Osteocyte (in vitro differentiated cells): ENCODE measurements around the gene IL2RA. TPM values are rescaled to one million over a fixed set of nuclear protein-coding genes. Genes with fewer than 3 reads are reported as not detected.

Experiments
- DNase-seq: peaks from one replicate; pipeline ENCODE4 v3.0.0; 2021; ENCODE audit warnings: mixed read lengths; ENCODE audit not compliant: unreplicated experiment; ENCODE audit errors: extremely low spot score
- H3K27ac Mint-ChIP-seq: one replicate; pipeline ENCODE4 v1.8.0; 2021; ENCODE audit warnings: mild to moderate bottlenecking, mixed read lengths; ENCODE audit not compliant: unreplicated experiment
- H3K27me3 Mint-ChIP-seq: one replicate; pipeline ENCODE4 v1.8.0; 2021; ENCODE audit warnings: mixed read lengths; ENCODE audit not compliant: unreplicated experiment
- H3K36me3 Mint-ChIP-seq: one replicate; pipeline ENCODE4 v1.8.0; 2021; ENCODE audit warnings: mixed read lengths; ENCODE audit not compliant: unreplicated experiment
- H3K4me1 Mint-ChIP-seq: one replicate; pipeline ENCODE4 v1.8.0; 2021; ENCODE audit warnings: mixed read lengths; ENCODE audit not compliant: unreplicated experiment
- H3K4me3 Mint-ChIP-seq: one replicate; pipeline ENCODE4 v1.8.0; 2021; ENCODE audit warnings: mild to moderate bottlenecking, moderate library complexity, mixed read lengths; ENCODE audit not compliant: unreplicated experiment
- H3K9me3 Mint-ChIP-seq: one replicate; pipeline ENCODE4 v1.8.0; 2021; ENCODE audit warnings: mixed read lengths; ENCODE audit not compliant: unreplicated experiment
- total RNA-seq: library from RNA; stranded (reverse); gene quantifications from 2 replicates; pipeline ENCODE4 v1.2.1, GENCODE V29; 2021
- TF ChIP-seq, protein P1 (sequence below): fragments of 200-600 bp; sonication (generic); IDR thresholded peaks from 2 replicates; pipeline ENCODE4 v1.5.0; 2021; ENCODE audit warnings: antibody characterized with exemption, mild to moderate bottlenecking, moderate library complexity

Gene IL2RA
- total RNA-seq, 1 donor from 2014 or later: not detected

DNA sequence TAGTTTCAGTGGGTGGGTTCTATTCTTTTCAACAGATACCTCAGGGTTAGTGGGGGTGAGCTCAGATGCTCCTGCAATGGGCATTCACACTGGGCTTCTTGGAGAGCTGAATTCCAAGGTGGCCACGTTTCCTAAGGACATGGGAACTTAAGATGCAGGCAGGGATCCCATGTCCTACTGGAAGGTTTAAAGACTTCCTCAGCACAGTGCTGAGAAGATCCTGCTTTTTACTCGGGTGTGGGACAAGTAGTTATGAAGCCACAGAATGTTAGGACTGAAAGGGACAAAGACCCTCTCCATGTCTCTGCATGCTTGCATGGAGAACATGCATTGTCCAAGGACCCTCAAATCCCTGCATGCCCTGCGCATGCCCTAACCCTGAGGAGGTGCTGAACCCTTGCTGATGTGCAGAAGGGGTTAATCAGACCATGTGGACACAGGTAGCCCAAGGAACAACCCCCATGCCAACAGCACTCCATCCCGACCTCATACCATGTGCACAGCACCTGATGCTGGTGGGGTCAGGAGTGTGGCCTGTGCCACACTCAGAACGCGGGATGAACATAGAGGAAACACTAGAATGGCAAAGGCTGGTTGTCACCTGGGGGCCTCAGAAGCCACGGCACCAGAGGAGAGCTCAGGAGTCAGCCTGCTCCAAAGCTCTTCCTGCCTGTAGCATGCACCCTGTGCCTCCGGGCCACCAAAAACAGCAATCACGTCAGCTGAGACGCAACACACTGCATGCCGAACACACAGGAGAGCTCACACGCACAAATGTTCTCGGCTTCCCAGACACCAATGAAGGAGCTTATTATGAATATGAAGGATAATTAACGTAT is 15.2 kb downstream of the IL2RA start:
- Mint-ChIP-seq H3K9me3 (no peaks in the 10 kb centered on the region), H3K36me3 (no peaks in the 10 kb centered on the region), H3K27ac (no peak overlapping the region), H3K4me3 (no peak overlapping the region), H3K27me3 (peaks cover 44% of the 10 kb centered on the region), H3K4me1 (no peaks in the 10 kb centered on the region)
- TF ChIP-seq, protein P1, sequence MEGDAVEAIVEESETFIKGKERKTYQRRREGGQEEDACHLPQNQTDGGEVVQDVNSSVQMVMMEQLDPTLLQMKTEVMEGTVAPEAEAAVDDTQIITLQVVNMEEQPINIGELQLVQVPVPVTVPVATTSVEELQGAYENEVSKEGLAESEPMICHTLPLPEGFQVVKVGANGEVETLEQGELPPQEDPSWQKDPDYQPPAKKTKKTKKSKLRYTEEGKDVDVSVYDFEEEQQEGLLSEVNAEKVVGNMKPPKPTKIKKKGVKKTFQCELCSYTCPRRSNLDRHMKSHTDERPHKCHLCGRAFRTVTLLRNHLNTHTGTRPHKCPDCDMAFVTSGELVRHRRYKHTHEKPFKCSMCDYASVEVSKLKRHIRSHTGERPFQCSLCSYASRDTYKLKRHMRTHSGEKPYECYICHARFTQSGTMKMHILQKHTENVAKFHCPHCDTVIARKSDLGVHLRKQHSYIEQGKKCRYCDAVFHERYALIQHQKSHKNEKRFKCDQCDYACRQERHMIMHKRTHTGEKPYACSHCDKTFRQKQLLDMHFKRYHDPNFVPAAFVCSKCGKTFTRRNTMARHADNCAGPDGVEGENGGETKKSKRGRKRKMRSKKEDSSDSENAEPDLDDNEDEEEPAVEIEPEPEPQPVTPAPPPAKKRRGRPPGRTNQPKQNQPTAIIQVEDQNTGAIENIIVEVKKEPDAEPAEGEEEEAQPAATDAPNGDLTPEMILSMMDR: no peak
- DNase-seq: peak; percentile 69

DNA sequence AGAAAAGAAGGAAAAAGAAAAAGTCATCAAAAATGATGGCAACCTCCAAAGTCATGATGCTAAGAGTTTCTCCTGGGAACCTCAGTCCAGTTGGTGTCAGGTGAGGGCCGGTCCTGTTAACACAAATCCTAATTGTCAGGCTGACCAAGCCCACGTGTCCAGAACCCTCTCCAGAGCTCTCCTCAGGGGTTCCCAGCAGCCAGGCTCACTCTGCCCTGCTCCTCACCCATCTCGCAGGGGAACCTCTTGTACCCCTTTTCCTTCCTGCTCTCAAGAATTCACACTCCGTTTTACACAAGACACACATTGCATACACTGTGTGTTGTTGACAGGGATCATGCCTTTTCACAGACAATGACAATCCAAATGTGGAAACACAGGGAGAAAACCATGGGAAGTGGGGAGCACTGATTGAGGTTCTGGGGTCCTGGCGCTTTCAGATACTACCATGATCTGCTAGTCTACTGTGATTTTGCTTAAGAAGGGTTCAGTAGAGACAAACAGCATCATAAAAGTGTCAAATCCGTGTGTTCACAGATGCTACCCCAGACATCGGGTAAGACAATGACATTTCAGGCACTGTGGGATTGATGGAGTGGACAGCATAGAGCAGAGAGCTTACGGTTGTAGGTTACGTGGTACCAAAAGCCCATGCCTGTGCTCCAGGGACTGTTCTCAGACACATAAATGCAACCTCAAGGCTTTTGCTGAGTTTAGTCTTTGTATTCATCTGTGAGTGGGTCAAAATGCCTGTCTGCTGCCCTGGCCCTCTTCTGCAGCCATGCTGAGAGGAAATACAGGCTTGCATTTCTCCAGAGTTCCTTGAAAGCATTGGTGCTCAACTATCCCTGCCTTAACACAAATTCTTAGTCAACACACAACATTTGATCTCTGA is 16.0 kb downstream of the IL2RA start:
- Mint-ChIP-seq H3K27me3 (peaks cover 46% of the 10 kb centered on the region), H3K4me1 (no peaks in the 10 kb centered on the region), H3K4me3 (no peak overlapping the region), H3K9me3 (no peaks in the 10 kb centered on the region), H3K36me3 (no peaks in the 10 kb centered on the region), H3K27ac (no peak overlapping the region)
- TF ChIP-seq, protein P1: no peak
- peak; percentile 42 for DNase-seq

DNA sequence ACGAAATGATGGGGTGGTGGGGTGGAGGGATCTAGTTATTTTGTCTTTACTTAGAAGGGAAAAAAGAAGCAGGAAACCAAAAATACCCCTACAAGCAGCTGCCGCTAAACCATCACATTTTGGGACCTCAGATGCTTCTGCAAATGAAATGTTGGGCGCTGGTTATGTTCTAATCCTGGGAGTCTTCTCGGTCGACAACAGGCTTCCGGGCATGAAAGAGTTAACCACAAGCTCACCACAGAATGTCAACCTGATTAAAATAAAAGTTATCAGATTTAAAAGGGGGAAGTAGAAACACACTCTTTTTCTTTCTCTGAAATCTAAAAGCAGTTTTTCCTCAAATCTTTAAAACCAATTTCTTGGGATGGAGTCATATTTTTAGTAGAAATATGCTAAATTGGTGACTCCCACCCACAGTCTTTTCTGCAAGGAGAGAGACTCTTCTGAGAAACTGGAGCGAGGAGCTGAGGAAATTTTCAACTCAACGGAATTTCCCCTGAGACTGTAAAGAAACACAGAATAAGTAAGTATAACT is 16.8 kb downstream of the IL2RA start:
- peak; percentile 36 for DNase-seq
- H3K9me3 Mint-ChIP-seq: no peaks in the 10 kb centered on the region
- H3K27me3 Mint-ChIP-seq: peaks cover 51% of the 10 kb centered on the region
- no peaks in the 10 kb centered on the region for H3K36me3 Mint-ChIP-seq
- H3K27ac Mint-ChIP-seq: no peak overlapping the region
- no peak overlapping the region for H3K4me3 Mint-ChIP-seq
- TF ChIP-seq, protein P1: no peak
- no peaks in the 10 kb centered on the region for H3K4me1 Mint-ChIP-seq

DNA sequence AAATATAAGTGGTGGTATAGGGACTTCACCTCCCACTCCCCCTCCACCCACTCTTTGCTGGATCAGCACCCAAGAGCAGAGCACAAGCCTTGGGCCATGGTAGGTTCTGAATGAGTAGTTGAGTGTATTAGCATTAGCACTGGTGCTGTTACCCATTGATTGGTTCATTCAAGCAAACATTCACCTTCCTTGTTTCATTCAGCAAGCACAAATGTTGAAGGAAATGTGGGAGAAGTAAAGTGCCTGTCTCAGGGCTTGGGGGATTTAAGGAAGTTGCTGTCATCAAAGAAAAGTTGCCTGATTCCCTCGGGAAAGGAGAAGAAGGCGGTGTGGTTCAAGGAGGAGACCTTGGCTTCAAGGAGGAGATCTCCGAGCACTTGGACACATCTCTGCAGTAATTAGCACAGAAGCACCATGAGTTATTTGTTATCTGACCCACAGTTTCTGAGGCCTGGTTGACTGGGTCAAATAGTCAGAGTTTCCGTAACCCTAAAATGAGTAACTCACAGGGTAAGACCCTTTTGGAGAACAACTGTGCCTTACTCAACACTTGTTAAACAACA is 17.3 kb downstream of the IL2RA start:
- DNase-seq: no peak
- H3K27me3 Mint-ChIP-seq: peaks cover 47% of the 10 kb centered on the region
- TF ChIP-seq, protein P1: no peak
- H3K9me3 Mint-ChIP-seq: no peaks in the 10 kb centered on the region
- H3K36me3 Mint-ChIP-seq: no peaks in the 10 kb centered on the region
- H3K27ac Mint-ChIP-seq: no peak overlapping the region
- H3K4me1 Mint-ChIP-seq: no peaks in the 10 kb centered on the region
- no peak overlapping the region for H3K4me3 Mint-ChIP-seq
